WTC11 (cell line): ENCODE results near the gene AKT2.

ENCODE experiments used
- NFYB ChIP-seq: sonication (generic); formaldehyde crosslinking; conservative IDR thresholded peaks from 2 replicates; pipeline ENCODE4 v1.8.0; 2022; ENCODE audit warnings: low read depth, missing genetic modification reagents
- TF ChIP-seq, protein P1 (sequence below): sonication (generic); formaldehyde crosslinking; IDR thresholded peaks from 2 replicates; pipeline ENCODE4 v1.8.1; 2023; ENCODE audit warnings: mild to moderate bottlenecking, missing genetic modification reagents, moderate library complexity
- TF ChIP-seq, protein P2 (sequence below): fragments of 200-600 bp; IDR thresholded peaks from 2 replicates; pipeline ENCODE4 v1.8.0; 2022; ENCODE audit warnings: antibody characterized with exemption
- TF ChIP-seq, protein P3 (sequence below): sonication (generic); formaldehyde crosslinking; IDR thresholded peaks from 2 replicates; pipeline ENCODE4 v1.8.1; 2023; ENCODE audit warnings: mild to moderate bottlenecking, missing genetic modification reagents, moderate library complexity

DNA sequence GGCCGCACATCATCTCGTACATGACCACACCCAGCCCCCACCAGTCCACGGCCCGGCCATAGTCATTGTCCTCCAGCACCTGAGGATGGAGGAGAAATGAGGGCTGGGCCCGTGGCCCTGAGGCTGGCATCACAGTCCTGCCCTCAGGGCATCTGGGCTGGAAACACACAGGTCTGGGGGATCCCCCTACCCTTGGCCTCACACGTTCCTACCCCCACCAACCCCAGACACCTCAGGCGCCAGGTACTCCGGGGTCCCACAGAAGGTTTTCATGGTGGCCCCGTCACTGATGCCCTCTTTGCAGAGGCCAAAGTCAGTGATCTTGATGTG is 49.2 kb downstream of the AKT2 start:
- TF ChIP-seq, protein P1, sequence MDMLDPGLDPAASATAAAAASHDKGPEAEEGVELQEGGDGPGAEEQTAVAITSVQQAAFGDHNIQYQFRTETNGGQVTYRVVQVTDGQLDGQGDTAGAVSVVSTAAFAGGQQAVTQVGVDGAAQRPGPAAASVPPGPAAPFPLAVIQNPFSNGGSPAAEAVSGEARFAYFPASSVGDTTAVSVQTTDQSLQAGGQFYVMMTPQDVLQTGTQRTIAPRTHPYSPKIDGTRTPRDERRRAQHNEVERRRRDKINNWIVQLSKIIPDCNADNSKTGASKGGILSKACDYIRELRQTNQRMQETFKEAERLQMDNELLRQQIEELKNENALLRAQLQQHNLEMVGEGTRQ (CRISPR knock-in tag): no peak
- TF ChIP-seq, protein P2, sequence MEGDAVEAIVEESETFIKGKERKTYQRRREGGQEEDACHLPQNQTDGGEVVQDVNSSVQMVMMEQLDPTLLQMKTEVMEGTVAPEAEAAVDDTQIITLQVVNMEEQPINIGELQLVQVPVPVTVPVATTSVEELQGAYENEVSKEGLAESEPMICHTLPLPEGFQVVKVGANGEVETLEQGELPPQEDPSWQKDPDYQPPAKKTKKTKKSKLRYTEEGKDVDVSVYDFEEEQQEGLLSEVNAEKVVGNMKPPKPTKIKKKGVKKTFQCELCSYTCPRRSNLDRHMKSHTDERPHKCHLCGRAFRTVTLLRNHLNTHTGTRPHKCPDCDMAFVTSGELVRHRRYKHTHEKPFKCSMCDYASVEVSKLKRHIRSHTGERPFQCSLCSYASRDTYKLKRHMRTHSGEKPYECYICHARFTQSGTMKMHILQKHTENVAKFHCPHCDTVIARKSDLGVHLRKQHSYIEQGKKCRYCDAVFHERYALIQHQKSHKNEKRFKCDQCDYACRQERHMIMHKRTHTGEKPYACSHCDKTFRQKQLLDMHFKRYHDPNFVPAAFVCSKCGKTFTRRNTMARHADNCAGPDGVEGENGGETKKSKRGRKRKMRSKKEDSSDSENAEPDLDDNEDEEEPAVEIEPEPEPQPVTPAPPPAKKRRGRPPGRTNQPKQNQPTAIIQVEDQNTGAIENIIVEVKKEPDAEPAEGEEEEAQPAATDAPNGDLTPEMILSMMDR: 0 out of 2 replicates have a peak, but pooled peaks have one; percentile 6
- TF ChIP-seq NFYB (CRISPR knock-in tag): no peak
- TF ChIP-seq, protein P3, sequence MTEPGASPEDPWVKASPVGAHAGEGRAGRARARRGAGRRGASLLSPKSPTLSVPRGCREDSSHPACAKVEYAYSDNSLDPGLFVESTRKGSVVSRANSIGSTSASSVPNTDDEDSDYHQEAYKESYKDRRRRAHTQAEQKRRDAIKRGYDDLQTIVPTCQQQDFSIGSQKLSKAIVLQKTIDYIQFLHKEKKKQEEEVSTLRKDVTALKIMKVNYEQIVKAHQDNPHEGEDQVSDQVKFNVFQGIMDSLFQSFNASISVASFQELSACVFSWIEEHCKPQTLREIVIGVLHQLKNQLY (CRISPR knock-in tag): no peak
